ENCODE results near the gene NEGR1. TPM values are rescaled to one million over a fixed set of nuclear protein-coding genes. Genes with fewer than 3 reads are reported as not detected.
"Not testable (repeated sequence)": the region's sequence is repeated elsewhere in the genome, so short reads cannot be mapped to it uniquely, and the experiment has no call there.

NEGR1 gene
- total RNA-seq, 1 donor from 2014 or later = 9.7 TPM

DNA sequence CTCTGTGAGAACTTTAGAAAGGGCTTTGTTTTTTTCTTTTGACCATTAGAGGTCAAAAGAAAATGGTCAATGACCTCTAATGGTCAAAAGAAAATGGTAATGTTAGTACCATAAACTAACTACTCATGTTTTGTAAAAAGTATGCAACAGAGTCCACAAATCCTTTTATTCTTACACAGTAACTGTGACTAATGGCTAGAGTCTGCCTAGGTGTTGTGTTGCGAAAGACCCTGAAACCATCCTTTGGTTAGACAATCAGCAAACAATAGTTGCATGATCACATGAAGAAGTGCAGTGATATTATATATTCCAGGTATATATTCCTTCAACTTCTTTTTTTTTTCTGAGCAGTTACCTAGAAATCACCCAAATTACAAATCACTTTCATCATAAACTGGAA is 40.9 kb downstream of the NEGR1 start:
- TF ChIP-seq, protein P1, sequence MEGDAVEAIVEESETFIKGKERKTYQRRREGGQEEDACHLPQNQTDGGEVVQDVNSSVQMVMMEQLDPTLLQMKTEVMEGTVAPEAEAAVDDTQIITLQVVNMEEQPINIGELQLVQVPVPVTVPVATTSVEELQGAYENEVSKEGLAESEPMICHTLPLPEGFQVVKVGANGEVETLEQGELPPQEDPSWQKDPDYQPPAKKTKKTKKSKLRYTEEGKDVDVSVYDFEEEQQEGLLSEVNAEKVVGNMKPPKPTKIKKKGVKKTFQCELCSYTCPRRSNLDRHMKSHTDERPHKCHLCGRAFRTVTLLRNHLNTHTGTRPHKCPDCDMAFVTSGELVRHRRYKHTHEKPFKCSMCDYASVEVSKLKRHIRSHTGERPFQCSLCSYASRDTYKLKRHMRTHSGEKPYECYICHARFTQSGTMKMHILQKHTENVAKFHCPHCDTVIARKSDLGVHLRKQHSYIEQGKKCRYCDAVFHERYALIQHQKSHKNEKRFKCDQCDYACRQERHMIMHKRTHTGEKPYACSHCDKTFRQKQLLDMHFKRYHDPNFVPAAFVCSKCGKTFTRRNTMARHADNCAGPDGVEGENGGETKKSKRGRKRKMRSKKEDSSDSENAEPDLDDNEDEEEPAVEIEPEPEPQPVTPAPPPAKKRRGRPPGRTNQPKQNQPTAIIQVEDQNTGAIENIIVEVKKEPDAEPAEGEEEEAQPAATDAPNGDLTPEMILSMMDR (IDR thresholded peaks at IDR 0.05; ENCODE audit: borderline replicate concordance) = no peak
- intact Hi-C loops (cut with micrococcal nuclease) = no loop called here
- no peak for DNase-seq
- Histone ChIP-seq H3K4me3 (no peak overlapping the region), H3K27ac (replicated peaks) (no peak overlapping the region), H3K4me1 (no peaks in the 10 kb centered on the region), H3K9me3 (replicated peaks) (no peaks in the 10 kb centered on the region), H3K36me3 (no peaks in the 10 kb centered on the region), H3K27me3 (ENCODE audit: low read depth) (no peaks in the 10 kb centered on the region)

DNA sequence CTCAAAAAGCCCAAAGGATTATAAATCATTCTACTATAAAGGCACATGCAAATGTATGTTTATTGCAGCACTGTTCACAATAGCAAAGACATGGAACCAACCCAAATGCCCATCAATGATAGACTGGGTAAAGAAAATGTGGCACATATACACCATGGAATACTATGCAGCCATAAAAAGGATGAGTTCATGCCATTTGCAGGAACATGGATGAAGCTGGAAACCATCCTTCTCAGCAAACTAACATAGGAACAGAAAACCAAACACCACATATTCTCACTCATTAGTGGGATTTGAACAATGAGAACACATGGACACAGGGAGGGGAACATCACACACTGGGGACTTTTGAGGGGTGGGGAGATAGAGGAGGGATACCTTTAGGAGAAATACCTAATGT is 46.4 kb downstream of the NEGR1 start:
- H3K27me3 ChIP-seq (ENCODE audit: low read depth); H3K27ac ChIP-seq (replicated peaks); intact Hi-C loops (cut with micrococcal nuclease); DNase-seq; H3K36me3 ChIP-seq; H3K4me1 ChIP-seq; H3K4me3 ChIP-seq: not testable (repeated sequence)
- H3K9me3 ChIP-seq (replicated peaks) = peaks cover 15% of the 10 kb centered on the region

DNA sequence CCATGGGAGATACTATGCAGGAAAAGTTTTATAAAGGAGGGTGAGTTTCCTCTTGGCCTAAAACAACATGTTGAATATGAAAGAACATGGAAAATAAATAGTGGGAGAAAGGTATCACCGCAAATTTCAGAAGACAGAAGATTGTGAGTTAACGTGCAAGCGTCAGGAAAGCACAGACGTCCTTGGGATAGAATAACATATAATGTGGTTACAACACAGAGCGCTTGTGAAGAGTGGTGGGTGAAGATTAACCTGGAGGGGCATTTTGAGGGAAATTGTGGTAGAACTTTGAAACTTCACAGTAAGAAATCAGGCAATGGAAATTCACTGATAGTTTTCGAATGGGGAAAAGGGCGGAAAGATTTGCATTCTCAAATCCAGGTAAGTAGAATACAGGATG is 47.3 kb downstream of the NEGR1 start:
- H3K9me3 ChIP-seq (replicated peaks) = peaks cover 15% of the 10 kb centered on the region
- H3K4me1 ChIP-seq = no peaks in the 10 kb centered on the region
- no peaks in the 10 kb centered on the region for H3K27me3 ChIP-seq (ENCODE audit: low read depth)
- TF ChIP-seq, protein P1 (IDR thresholded peaks at IDR 0.05; ENCODE audit: borderline replicate concordance) = no peak
- intact Hi-C loops (cut with micrococcal nuclease) = no loop called here
- H3K36me3 ChIP-seq = no peaks in the 10 kb centered on the region
- H3K27ac ChIP-seq (replicated peaks) = no peak overlapping the region
- DNase-seq = no peak
- no peak overlapping the region for H3K4me3 ChIP-seq

DNA sequence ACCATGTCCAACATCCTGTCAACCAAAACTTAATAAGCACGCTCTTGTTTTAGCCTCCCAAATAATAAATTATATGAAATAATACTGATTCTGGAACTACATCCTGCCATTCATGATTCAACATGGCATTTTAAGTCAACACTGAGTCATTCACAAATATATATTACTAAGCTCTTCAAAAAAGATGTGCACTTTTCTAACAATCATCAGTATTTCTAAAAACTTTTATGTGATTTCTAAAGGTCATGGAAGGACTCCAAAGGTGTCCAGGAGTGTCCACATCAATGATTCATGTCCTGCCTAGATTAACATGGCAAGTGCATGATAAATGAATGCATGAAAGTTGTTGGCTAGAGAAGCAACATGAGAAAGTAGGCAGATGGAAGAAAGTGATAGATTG is 51.6 kb downstream of the NEGR1 start:
- DNase-seq = no peak
- intact Hi-C loops (cut with micrococcal nuclease) = no loop called here
- TF ChIP-seq, protein P1 (IDR thresholded peaks at IDR 0.05; ENCODE audit: borderline replicate concordance) = no peak
- H3K36me3 ChIP-seq = no peaks in the 10 kb centered on the region
- H3K27me3 ChIP-seq (ENCODE audit: low read depth) = no peaks in the 10 kb centered on the region
- no peaks in the 10 kb centered on the region for H3K4me1 ChIP-seq
- peaks cover 10% of the 10 kb centered on the region for H3K9me3 ChIP-seq (replicated peaks)
- H3K27ac ChIP-seq (replicated peaks) = no peak overlapping the region
- H3K4me3 ChIP-seq = no peak overlapping the region

DNA sequence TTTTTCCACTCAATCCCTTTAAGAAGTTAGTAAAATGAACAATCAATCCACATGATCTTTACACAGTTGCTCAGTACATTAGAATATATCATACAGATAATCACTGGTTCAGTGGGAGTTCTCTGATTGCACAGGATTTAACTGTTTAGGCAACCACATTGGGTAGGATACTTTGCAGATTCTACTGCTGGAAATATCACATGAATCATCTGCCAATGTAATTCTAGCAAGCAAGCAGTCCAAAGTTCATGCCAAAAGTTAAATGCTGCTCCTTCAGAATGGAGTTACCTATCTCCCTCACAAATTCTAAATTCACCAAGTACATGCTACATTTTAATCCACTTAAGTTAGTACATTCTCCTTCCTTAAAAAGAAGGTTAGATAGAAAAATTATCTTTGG is 52.4 kb downstream of the NEGR1 start:
- peaks cover 7% of the 10 kb centered on the region for H3K9me3 ChIP-seq (replicated peaks)
- H3K4me1 ChIP-seq = no peaks in the 10 kb centered on the region
- DNase-seq = no peak
- no peak overlapping the region for H3K4me3 ChIP-seq
- intact Hi-C loops (cut with micrococcal nuclease) = no loop called here
- H3K36me3 ChIP-seq = no peaks in the 10 kb centered on the region
- no peak overlapping the region for H3K27ac ChIP-seq (replicated peaks)
- TF ChIP-seq, protein P1 (IDR thresholded peaks at IDR 0.05; ENCODE audit: borderline replicate concordance) = no peak
- no peaks in the 10 kb centered on the region for H3K27me3 ChIP-seq (ENCODE audit: low read depth)

DNA sequence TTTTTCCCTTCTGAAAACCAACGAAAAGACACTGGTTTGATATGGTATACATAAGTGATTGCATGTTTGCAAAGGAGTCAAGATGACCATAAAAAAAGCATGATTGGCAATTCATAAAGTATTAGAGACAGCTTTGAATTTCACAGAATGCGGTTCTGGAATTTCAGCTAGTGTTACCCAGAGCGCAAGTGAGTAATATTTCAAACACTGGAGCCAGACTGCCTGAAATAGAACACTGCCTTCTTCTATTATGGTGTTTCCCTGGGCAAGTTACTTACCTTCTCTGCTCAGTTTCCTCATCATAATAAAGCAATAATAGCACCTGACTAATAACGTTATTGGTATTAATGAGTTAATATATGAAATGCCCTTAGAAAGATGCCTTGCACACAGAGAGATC is 54.7 kb downstream of the NEGR1 start:
- no peak overlapping the region for H3K27ac ChIP-seq (replicated peaks)
- intact Hi-C loops (cut with micrococcal nuclease) = no loop called here
- H3K4me3 ChIP-seq = no peak overlapping the region
- H3K27me3 ChIP-seq (ENCODE audit: low read depth) = no peaks in the 10 kb centered on the region
- H3K4me1 ChIP-seq = no peaks in the 10 kb centered on the region
- DNase-seq = no peak
- H3K9me3 ChIP-seq (replicated peaks) = no peaks in the 10 kb centered on the region
- H3K36me3 ChIP-seq = no peaks in the 10 kb centered on the region
- TF ChIP-seq, protein P1 (IDR thresholded peaks at IDR 0.05; ENCODE audit: borderline replicate concordance) = no peak

Data from left ventricle myocardium inferior (tissue), 1 donor.